HCT116 (cell line): Measurements from ENCODE around the gene LRRC2. TPM values are rescaled to one million over a fixed set of nuclear protein-coding genes. Genes with fewer than 3 reads are reported as not detected.

ENCODE experiments used
- ATAC-seq: fragments of 200-7000 bp; cut with Tn5 transposase; 2 replicates; pipeline ENCODE4 v1.9.1; 2020; ENCODE audit warnings: mild to moderate bottlenecking, moderate library complexity
- BruUV-seq: library from RNA; stranded (reverse); fragments of 400-500 nt; replicated peaks from 2 replicates; lab custom pipeline; 2021; lab: Mats Ljungman, UMichigan
- CTCF ChIA-PET: fragments of 300-600 bp; sonication (Branson Sonifier 250); formaldehyde crosslinking; loops from one replicate; lab custom pipeline; 2021; ENCODE audit warnings: antibody characterized with exemption; lab: Charles Lee
- POLR2A ChIA-PET: fragments of 300-600, 350-600 bp; sonication (Branson Sonifier 250); formaldehyde crosslinking; loops from one replicate; lab custom pipeline; 2021; ENCODE audit warnings: antibody characterized with exemption; lab: Charles Lee
- RAD21 ChIA-PET, 2 experiments: fragments of 300-600 bp; sonication (Branson Sonifier 250); formaldehyde crosslinking; loops; one replicate each; lab custom pipeline; 2023; ENCODE audit warnings: low total read pairs in 2 of 2; ENCODE audit not compliant: uncharacterized antibody in 2 of 2, unreplicated experiment in 2 of 2, low non-redundant PET in 1 of 2; lab: Charles Lee
- DNase-seq: peaks from one replicate; pipeline ENCODE4 v3.0.0-alpha.2; 2010; ENCODE audit warnings: low read depth, low spot score
- H2AFZ ChIP-seq: fragments of 200-600 bp; shearing (Covaris generic), sonication (generic); 2 replicates; pipeline ENCODE4 v1.6.1; 2017; ENCODE audit warnings: low read depth, mixed run types, mixed read lengths, antibody characterized with exemption, low read length; ENCODE audit not compliant: poor library complexity, severe bottlenecking
- H3K27ac ChIP-seq: 2 replicates; pipeline ENCODE4 v1.5.1; 2012; ENCODE audit warnings: low read depth, low read length
- H3K27me3 ChIP-seq: fragments of 200-600 bp; sonication (generic); 2 replicates; pipeline ENCODE4 v1.6.1; 2016; ENCODE audit warnings: mixed run types, low read length, mixed read lengths; ENCODE audit not compliant: insufficient read depth
- H3K36me3 ChIP-seq, 2 experiments: fragments of 200-500 bp in 1 of 2; fragments of 200-600 bp in 1 of 2; sonication (Bioruptor generic) in 1 of 2; sonication (generic) in 1 of 2; 2 replicates each; pipeline versions ENCODE4 v1.5.1 to v1.6.1; 2014 to 2016; ENCODE audit warnings: low read length in 2 of 2, inconsistent platforms in 1 of 2, mixed read lengths in 1 of 2, mixed run types in 1 of 2; ENCODE audit not compliant: insufficient read depth in 2 of 2, control insufficient read depth in 1 of 2
- H3K4me1 ChIP-seq, 2 experiments: fragments of 200-600 bp in 1 of 2; sonication (generic) in 1 of 2; 2 replicates each; pipeline versions ENCODE4 v1.5.1 to v1.6.1; 2012 to 2017; ENCODE audit warnings: low read length in 2 of 2, inconsistent platforms in 1 of 2, mild to moderate bottlenecking in 1 of 2, mixed read lengths in 1 of 2, mixed run types in 1 of 2, moderate library complexity in 1 of 2; ENCODE audit not compliant: insufficient read depth in 2 of 2, control insufficient read depth in 1 of 2
- H3K4me2 ChIP-seq: fragments of 200-600 bp; sonication (generic); 2 replicates; pipeline ENCODE4 v1.6.1; 2017; ENCODE audit warnings: mixed run types, low read length, mixed read lengths
- H3K4me3 ChIP-seq, 2 experiments: fragments of 200-600 bp in 1 of 2; sonication (generic) in 1 of 2; replicated peaks in 1 of 2; 2 replicates each; pipeline ENCODE4 v1.5.1; 2011 to 2016; ENCODE audit warnings: low read length in 2 of 2, control low read depth in 1 of 2, low read depth in 1 of 2, mild to moderate bottlenecking in 1 of 2, mixed read lengths in 1 of 2, mixed run types in 1 of 2
- H3K79me2 ChIP-seq: fragments of 200-600 bp; sonication (generic); 2 replicates; pipeline ENCODE4 v1.6.1; 2017; ENCODE audit warnings: mild to moderate bottlenecking, mixed run types, low read length, moderate library complexity, mixed read lengths; ENCODE audit not compliant: insufficient read depth
- H3K9ac ChIP-seq: fragments of 200-600 bp; sonication (generic); 2 replicates; pipeline ENCODE4 v1.6.1; 2016; ENCODE audit warnings: low read length, mixed read lengths
- H3K9me2 ChIP-seq: fragments of 200-600 bp; sonication (generic), shearing (Covaris generic); 2 replicates; pipeline ENCODE4 v1.6.1; 2017; ENCODE audit warnings: mixed run types, mild to moderate bottlenecking, moderate library complexity; ENCODE audit not compliant: insufficient read depth
- H3K9me3 ChIP-seq, 2 experiments: fragments of 200-500 bp in 1 of 2; fragments of 200-600 bp in 1 of 2; sonication (Bioruptor generic) in 1 of 2; sonication (generic) in 1 of 2; 2 replicates each; pipeline ENCODE4 v1.6.1; 2014 to 2017; ENCODE audit warnings: low read length in 2 of 2, mixed read lengths in 2 of 2, inconsistent platforms in 1 of 2, low read depth in 1 of 2, mild to moderate bottlenecking in 1 of 2, mixed run types in 1 of 2, moderate library complexity in 1 of 2; ENCODE audit not compliant: control insufficient read depth in 1 of 2, insufficient read depth in 1 of 2
- H4K20me1 ChIP-seq: fragments of 200-600 bp; sonication (generic), shearing (Covaris generic); 2 replicates; pipeline ENCODE4 v1.6.1; 2017; ENCODE audit warnings: mixed run types, mild to moderate bottlenecking, moderate library complexity; ENCODE audit not compliant: insufficient read depth
- ELF1 ChIP-seq: IDR thresholded peaks from 2 replicates; pipeline ENCODE4 v1.6.1; 2012; ENCODE audit warnings: low read depth, borderline replicate concordance
- FOSL1 ChIP-seq: IDR thresholded peaks from 2 replicates; pipeline ENCODE4 v1.6.1; 2012; ENCODE audit warnings: low read depth
- JUND ChIP-seq: IDR thresholded peaks from 2 replicates; pipeline ENCODE4 v1.6.1; 2012
- MAX ChIP-seq: IDR thresholded peaks from 2 replicates; pipeline ENCODE4 v1.6.1; 2012
- POLR2AphosphoS5 ChIP-seq: IDR thresholded peaks from 2 replicates; pipeline ENCODE4 v1.6.1; 2011; ENCODE audit warnings: mild to moderate bottlenecking, low read depth, low read length, moderate library complexity
- SIN3A ChIP-seq: IDR thresholded peaks from 2 replicates; pipeline ENCODE4 v1.6.1; 2012; ENCODE audit warnings: low read depth
- SP1 ChIP-seq: IDR thresholded peaks from 2 replicates; pipeline ENCODE4 v1.6.1; 2012; ENCODE audit warnings: low read depth
- TCF7L2 ChIP-seq: IDR thresholded peaks from 2 replicates; pipeline ENCODE4 v1.7.0; 2011; ENCODE audit warnings: borderline replicate concordance, inconsistent platforms; ENCODE audit not compliant: insufficient read depth, insufficient read length; ENCODE audit errors: extremely low read depth
- YY1 ChIP-seq: IDR thresholded peaks from 2 replicates; pipeline ENCODE4 v1.6.1; 2011; ENCODE audit warnings: low read length, low read depth, moderate library complexity, mild to moderate bottlenecking; ENCODE audit not compliant: insufficient replicate concordance; ENCODE audit errors: extremely low read depth
- ZFX ChIP-seq: fragments of 450-650 bp; IDR thresholded peaks from 2 replicates; pipeline ENCODE4 v1.6.1; 2017
- intact Hi-C: fragments of 100-400 bp; cut with micrococcal nuclease; formaldehyde crosslinking; loops from 2 replicates; pipeline ENCODE4 v1.10.0; 2022
- total RNA-seq: library from RNA; stranded (reverse); gene quantifications from one replicate; pipeline ENCODE4 v1.2.1, GENCODE V29; 2021; ENCODE audit not compliant: unreplicated experiment
- TF ChIP-seq, protein P1 (sequence below): IDR thresholded peaks from 2 replicates; pipeline ENCODE4 v1.6.1; 2012
- TF ChIP-seq, protein P2 (sequence below), 3 experiments: fragments of 200-600 bp in 1 of 3; sonication (generic) in 1 of 3; IDR thresholded peaks in 2 of 3; conservative IDR thresholded peaks in 1 of 3; 2 replicates each; pipeline ENCODE4 v1.5.1; 2012 to 2017; ENCODE audit warnings: low read depth in 2 of 3, low read length in 2 of 3, antibody characterized with exemption in 1 of 3, borderline replicate concordance in 1 of 3, control low read depth in 1 of 3, mild to moderate bottlenecking in 1 of 3, mixed read lengths in 1 of 3, mixed run types in 1 of 3, moderate library complexity in 1 of 3; ENCODE audit not compliant: insufficient read depth in 1 of 3
- TF ChIP-seq, protein P3 (sequence below): IDR thresholded peaks from 2 replicates; pipeline ENCODE4 v1.6.1; 2012; ENCODE audit warnings: low read depth

The LRRC2 gene
- total RNA-seq, 1 experiment from 2014 or later: not detected

- no peak overlapping the region for H3K9ac ChIP-seq
- no peaks in the 10 kb centered on the region for H4K20me1 ChIP-seq
- H3K27ac ChIP-seq: no peak overlapping the region
- H3K27me3 ChIP-seq: peaks cover 9% of the 10 kb centered on the region; the same call in 1 of the 2 replicates
- no peaks in the 10 kb centered on the region for H3K79me2 ChIP-seq
- DNase-seq (no peak), ATAC-seq (no peak)
- intact Hi-C loops: no loop called here
- ChIA-PET CTCF (no interaction called here), POLR2A (no interaction called here), RAD21 (no interaction called here)
- no peaks in the 10 kb centered on the region for H3K9me3 ChIP-seq
- no peak for TF ChIP-seq POLR2AphosphoS5
- TF ChIP-seq ELF1: no peak
- TF ChIP-seq TCF7L2: no peak
- no peaks in the 10 kb centered on the region for H3K9me2 ChIP-seq
- no peak overlapping the region for H3K4me3 ChIP-seq
- H3K4me1 ChIP-seq: no peaks in the 10 kb centered on the region
- H3K4me2 ChIP-seq: no peak overlapping the region
- no TSS peak for BruUV-seq
- no peak overlapping the region for H2AFZ ChIP-seq
- H3K36me3 ChIP-seq: no peaks in the 10 kb centered on the region
Measured at GRCh38 chr3:46470831-46471230, 95.3 kb downstream of the LRRC2 start.

- no TSS peak for BruUV-seq
- no peak for ATAC-seq
- ChIA-PET RAD21 (no interaction called here), CTCF (interaction anchor here (2.1 kb wide), 1 partner anchor 19 kb away, joined by 8 read pairs; no protein-coding TSS in a partner anchor), POLR2A (no interaction called here)
- Histone ChIP-seq H3K27me3 (peaks cover 12% of the 10 kb centered on the region; the same call in 1 of the 2 replicates), H3K4me2 (no peak overlapping the region), H4K20me1 (no peaks in the 10 kb centered on the region), H3K4me1 (no peaks in the 10 kb centered on the region), H3K27ac (no peak overlapping the region), H3K9ac (no peak overlapping the region), H3K9me2 (no peaks in the 10 kb centered on the region), H3K4me3 (no peak overlapping the region), H2AFZ (no peak overlapping the region), H3K9me3 (no peaks in the 10 kb centered on the region), H3K36me3 (no peaks in the 10 kb centered on the region), H3K79me2 (no peaks in the 10 kb centered on the region)
- intact Hi-C loops: no loop called here
- no peak for DNase-seq
- no peak for TF ChIP-seq TCF7L2
- TF ChIP-seq FOSL1: no peak
- no peak for TF ChIP-seq POLR2AphosphoS5
- TF ChIP-seq, protein P1, sequence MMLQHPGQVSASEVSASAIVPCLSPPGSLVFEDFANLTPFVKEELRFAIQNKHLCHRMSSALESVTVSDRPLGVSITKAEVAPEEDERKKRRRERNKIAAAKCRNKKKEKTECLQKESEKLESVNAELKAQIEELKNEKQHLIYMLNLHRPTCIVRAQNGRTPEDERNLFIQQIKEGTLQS: no peak
- TF ChIP-seq YY1: no peak
- TF ChIP-seq ZFX: no peak
- TF ChIP-seq SIN3A: no peak
- TF ChIP-seq ELF1: no peak
- TF ChIP-seq SP1: no peak
- TF ChIP-seq, protein P2, sequence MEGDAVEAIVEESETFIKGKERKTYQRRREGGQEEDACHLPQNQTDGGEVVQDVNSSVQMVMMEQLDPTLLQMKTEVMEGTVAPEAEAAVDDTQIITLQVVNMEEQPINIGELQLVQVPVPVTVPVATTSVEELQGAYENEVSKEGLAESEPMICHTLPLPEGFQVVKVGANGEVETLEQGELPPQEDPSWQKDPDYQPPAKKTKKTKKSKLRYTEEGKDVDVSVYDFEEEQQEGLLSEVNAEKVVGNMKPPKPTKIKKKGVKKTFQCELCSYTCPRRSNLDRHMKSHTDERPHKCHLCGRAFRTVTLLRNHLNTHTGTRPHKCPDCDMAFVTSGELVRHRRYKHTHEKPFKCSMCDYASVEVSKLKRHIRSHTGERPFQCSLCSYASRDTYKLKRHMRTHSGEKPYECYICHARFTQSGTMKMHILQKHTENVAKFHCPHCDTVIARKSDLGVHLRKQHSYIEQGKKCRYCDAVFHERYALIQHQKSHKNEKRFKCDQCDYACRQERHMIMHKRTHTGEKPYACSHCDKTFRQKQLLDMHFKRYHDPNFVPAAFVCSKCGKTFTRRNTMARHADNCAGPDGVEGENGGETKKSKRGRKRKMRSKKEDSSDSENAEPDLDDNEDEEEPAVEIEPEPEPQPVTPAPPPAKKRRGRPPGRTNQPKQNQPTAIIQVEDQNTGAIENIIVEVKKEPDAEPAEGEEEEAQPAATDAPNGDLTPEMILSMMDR (IDR thresholded peaks at IDR 0.05 in 2 of 3, conservative IDR thresholded peaks at IDR 0.05 in 1 of 3; ENCODE audit: borderline replicate concordance in 1 of 3, insufficient read depth in 1 of 3, low read depth in 2 of 3, low read length in 2 of 3): no peak
- TF ChIP-seq, protein P3, sequence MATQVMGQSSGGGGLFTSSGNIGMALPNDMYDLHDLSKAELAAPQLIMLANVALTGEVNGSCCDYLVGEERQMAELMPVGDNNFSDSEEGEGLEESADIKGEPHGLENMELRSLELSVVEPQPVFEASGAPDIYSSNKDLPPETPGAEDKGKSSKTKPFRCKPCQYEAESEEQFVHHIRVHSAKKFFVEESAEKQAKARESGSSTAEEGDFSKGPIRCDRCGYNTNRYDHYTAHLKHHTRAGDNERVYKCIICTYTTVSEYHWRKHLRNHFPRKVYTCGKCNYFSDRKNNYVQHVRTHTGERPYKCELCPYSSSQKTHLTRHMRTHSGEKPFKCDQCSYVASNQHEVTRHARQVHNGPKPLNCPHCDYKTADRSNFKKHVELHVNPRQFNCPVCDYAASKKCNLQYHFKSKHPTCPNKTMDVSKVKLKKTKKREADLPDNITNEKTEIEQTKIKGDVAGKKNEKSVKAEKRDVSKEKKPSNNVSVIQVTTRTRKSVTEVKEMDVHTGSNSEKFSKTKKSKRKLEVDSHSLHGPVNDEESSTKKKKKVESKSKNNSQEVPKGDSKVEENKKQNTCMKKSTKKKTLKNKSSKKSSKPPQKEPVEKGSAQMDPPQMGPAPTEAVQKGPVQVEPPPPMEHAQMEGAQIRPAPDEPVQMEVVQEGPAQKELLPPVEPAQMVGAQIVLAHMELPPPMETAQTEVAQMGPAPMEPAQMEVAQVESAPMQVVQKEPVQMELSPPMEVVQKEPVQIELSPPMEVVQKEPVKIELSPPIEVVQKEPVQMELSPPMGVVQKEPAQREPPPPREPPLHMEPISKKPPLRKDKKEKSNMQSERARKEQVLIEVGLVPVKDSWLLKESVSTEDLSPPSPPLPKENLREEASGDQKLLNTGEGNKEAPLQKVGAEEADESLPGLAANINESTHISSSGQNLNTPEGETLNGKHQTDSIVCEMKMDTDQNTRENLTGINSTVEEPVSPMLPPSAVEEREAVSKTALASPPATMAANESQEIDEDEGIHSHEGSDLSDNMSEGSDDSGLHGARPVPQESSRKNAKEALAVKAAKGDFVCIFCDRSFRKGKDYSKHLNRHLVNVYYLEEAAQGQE: no peak
- no peak for TF ChIP-seq MAX
- TF ChIP-seq JUND: no peak
Measured at GRCh38 chr3:46469680-46470357, 96.3 kb downstream of the LRRC2 start.
